NCI-H345 treated with DMSO at 0.1 percent for 48 hours (cell line): ENCODE data around the gene ACCS.

Experiments used
- DNase-seq: peaks from one replicate; lab custom pipeline; 2025; ENCODE audit not compliant: unreplicated experiment; lab: John Stamatoyannopoulos, UW

ACCS gene

DNA sequence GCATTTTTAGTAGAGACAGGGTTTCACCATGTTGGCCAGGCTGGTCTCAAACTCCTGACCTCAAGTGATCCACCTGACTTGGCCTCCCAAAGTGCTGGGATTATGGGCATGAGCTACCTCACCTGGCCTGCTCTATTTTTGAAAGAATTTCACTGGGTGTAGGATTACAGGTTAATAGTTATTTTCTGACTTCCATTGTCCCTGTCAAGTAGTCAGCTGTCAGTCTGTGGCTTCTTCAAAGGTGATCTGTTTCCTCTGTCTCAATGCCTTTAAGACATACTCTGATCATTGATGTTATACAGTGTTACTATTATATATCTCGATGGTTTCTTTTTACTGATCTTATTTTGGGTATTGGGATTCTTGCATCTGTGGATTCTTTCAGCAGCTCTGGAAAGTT is 19.3 kb downstream of the ACCS start:
- DNase-seq, result no peak

DNA sequence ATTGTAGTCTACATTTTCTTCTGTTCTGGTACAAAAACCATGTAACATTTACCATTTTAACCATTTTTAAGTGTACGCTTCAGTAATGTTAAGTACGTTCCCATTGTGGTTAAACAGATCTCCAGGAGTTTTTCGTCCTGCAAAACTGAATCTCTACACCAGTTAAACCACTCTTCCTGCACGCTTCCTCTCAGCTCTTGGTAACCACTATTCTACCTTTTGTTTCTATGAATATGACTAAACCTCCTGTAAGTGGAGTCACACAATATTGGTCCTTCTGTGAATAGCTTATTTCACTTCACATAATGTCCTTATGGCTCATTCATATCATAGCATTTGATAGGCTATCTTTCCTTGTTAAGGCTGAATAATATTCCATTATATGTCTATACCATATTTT is 22.3 kb downstream of the ACCS start:
- no peak for DNase-seq

DNA sequence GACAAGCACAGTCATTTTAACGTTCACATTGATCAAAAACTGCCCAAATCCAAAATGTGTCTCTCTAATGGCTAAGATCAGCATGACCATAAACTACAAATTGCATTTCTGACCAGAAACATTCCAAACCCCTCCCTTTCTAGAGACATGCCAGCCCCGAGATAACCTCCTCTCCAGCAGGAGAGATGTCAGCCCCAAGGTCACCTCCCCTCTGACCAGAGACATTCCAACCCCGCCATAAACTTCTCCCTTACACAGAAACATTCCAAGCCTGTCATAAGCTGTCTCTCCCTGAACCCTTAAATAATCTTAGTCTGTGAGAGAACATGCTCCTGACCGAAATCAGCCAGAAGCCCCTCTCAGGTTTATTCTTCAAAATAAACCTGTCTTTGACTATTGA is 22.8 kb downstream of the ACCS start:
- DNase-seq, result no peak

DNA sequence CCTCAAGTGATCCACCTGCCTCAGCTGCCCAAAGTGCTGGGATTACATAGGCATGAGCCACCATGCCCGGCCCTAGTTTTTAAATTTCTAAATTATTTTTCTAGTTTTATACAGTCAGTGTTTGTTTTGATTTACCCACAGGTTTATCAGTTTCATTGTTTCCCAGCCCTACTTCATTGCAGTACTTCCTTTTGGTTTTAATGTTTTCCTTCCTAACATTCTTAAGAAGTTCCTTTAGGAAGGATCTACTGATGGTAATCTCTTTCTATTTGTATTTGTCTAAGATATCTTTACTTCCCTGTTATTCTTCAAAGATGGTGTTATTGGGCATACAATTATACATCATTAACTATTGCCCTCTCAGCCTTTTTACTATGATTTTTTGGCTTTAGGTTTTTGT is 24.5 kb downstream of the ACCS start:
- no peak for DNase-seq

DNA sequence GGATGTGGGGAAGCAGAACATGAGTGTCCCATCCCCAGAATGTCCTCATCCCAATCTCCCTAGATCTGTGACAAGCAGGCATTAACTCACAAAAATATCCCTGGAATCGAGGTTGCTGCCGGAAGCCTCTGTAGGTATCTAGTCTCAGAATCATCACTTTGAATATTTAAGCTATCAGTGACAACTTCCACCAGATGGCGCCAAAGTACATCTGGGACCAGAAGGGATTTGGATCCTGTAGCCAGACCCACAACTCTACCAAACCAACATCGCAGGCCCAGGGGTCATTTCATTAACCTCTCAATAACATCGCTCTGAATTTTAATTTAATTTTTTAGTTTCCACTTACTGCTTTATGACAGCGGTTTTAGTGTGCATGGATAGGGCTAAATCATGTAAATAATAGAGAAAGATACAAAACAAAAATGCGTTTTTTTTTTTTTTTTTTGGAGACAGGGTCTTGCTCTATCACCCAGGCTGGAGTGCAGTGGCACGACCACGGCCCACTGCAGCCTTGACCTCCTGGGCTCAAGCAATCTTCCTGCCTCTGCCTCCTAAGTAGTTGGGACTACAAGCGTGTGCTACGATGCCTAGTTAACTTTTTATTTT is 28.3 kb downstream of the ACCS start:
- DNase-seq, result peak; percentile 86

DNA sequence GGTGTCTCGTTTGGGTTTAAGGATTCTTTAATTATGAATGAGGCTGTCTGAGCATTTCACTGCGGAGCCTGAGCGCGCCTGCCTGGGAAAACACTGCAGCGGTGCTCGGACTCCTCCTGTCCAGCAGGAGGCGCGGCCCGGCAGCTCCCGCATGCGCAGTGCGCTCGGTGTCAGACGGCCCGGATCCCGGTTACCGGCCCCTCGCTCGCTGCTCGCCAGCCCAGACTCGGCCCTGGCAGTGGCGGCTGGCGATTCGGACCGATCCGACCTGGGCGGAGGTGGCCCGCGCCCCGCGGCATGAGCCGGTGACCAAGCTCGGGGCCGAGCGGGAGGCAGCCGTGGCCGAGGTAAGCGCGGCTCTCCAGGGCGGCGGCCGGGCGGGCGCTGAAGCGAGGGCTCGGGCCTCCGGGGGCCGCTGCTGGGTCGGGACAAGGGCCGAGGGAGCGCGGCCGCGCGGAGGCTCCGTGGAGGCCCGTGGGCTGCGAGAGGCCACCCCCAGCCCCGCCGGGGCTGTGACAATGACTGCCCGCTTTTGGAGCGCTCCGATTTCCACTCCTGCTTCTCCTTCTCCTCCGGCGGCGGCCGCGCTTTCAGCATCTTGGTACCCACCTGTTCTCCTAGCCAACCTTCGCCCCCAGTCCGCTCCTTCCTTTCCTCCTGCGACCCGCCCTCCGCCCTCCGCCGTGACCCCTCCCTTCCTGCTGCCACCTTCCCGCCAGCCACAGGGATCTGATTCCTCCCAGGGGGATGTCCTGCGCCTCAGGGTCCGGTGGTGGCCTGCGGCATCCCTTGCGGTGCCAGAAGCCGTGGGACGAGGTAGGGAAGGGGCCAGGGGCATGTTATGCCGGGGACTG is 29.7 kb downstream of the ACCS start, which contains the start of gene EXT2:
TSS of gene EXT2 (plus strand) at position 173 of the 854 bp plus-strand sequence. CDS start 12,035 bp downstream, outside the sequence.
- peak; percentile 84 for DNase-seq

DNA sequence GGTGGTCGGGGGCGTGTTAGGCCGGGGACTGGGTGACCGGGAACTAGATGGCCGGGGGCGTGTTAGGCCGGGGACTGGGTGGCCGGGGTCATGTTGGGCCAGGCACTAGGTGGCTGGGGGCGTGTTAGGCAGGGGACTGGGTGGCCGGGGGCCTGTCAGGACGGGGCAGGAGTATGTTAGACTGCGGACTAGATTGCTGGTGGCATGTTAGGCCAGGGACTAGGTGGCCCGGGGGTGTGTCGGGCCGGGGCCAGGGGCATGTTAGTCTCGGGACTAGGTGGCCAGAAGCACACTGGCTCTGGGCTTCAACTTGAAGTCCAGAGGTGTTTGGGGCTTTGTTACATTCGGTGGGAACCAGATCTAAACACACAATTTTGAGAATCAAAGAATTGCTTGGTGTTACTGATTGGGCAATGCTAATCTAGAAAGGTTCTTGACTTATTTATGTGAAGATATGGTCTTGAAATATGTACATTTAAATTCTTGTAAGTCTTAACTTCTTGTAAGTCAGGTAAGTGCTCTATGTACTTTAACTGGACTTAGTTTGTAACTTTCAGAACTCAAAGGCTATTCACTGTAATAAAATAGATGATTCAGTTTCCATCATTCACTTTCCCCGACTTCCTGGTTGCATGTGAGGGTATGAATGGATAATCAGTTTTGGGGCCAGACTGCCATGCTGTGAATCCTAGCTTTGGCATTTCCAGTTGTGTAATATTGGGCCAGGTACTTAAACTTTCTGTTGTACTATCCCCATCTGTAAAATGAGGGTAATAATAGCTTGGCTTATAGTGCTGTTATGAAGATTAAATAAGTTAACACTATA is 30.5 kb downstream of the ACCS start:
- DNase-seq, result no peak

DNA sequence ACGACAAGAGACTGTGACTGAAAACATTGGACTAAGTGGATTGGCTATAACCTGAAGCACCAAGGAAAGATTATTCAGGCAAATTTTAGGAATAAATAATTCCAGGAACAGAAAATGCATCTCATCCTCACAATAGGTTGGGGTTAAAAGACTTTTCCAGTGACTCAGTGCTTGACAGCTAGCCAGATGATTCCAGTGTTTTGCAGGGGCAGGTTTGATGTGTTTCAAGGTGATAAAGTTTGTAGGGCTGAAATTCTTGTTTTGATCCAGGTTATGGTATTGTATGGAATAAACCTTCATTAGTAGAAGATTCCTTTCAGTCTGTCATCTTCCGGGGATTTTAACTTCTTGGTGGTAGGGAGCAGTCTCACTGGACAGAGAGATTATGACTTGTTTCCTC is 31.8 kb downstream of the ACCS start:
- no peak for DNase-seq

DNA sequence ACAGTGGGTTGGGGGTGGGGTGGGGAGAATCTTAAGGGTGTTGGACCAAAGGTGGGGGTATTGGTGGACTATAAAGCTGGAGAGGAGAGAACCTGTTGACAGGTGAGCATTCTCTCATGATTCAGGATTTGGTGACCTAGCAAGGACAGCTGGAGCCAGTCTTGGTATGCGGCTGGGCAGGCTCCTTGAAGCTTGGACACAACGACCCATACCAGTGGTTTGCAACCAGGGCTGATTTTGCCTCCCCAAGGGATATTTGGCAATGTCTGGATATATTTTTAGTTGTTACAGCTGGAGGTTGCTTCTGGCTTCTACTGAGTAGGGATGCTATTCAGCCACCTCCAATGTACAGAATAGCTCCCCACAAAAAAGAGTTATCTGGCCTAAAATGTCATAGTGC is 35.0 kb downstream of the ACCS start:
- no peak for DNase-seq

DNA sequence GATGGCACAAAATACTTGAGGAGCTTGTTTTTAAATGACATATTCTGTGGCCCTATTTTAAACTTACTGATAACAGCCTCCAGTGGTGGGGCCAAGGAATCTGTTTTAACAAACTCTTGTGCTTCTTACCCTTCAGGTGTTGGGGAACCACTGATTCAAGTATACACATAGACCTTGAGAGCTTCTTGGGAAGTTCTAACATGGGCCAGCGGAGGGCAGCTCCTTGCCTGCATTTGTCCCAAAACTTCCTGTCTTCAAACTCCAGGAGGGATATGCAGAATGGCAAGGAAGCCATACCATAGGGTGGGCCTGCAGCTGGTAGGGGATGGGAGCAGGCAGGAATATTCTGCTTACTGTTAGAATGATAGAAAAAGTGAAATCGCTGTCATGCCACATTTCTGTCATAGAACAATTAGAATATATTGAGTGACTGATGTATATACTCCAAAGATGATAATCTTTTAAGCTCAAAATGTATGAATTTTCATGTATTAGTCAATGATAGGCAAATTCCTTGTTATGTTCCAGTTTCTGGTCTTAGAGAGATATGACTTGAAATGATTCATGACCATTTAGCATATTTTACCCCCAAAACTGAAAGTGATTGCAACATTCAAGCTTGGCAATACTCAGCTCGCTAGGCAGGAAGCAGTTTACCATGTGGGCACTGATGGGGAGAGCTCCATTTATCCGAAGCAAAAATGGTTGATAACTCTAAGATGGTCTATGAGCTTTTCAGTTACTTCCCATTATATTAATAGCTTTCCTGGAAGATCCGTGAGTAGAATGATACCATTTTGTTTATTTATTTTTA is 38.6 kb downstream of the ACCS start:
- DNase-seq, result no peak

DNA sequence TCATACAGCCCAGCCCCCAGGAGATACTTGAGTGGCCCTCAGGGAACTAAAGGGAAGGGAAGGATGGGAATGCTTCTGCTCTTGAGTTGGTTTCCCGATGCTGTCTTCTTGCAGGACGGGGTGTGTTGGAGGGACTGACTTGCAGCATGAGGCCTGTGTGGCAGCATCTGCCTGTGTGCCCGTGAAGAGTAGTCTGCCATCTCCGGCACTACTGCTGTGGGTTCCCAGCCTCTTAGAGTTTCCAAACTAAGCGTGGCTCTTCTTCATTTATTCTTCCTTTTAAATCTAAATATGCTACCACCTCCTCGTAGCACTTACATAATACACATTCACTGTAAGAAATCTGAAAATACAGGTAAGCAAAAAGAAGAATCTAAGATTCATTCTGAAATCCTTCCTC is 42.2 kb downstream of the ACCS start:
- no peak for DNase-seq

DNA sequence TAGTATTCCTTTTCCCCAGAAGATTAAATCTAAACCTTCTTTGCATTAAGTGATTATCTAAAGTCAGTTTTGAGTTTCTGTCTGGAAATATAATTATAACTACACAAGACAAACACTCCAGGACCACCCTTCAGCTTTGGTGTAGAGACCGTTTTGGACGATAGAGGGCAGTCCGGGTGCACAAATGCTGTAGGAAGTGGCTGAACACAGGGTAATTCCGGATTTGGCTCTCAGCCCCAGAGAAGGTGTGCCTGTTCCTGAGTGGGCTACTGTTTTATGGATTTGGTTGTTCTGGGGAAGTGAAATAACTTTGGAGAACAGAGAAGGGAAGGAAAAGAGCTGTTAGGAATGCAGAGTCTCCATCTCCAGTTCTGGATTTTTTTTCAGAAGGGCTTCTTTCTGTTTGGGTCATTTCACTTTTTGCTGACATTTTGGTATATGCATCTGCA is 44.2 kb downstream of the ACCS start:
- peak; percentile 1 for DNase-seq

DNA sequence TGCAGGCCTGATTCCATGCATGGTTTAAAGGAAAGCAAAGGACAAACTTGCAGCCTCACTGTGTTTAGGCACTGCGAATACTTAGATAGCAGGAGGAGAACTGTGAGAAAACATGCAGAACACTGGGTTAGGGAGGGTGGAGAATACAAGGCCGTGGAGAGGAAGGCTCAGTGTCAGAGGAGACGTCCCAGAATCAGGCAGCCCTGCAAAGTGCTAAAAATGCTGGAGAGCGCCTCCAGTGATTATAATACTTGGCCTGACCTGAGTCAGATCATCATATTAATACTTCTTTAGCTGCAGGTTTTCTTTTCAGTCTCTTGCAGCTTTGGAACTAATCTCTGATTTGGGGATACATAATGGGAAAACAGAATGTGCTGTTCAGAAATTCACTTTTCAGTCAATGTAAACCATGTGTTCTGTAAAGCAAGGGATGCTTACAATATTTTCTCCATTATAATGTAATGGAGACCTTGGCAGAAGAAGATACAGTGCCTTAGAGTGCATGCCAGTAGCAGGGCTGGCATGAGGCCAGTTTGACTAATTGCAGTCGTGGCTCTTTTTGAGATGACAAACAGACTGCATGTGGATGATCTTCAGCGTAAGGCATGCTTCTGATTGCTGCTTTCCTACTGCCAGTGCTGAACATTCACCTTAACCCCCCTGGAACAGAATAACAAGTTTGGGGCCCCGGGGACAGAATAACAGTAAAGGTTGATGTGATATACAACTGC is 46.2 kb downstream of the ACCS start:
- DNase-seq, result peak; percentile 1

DNA sequence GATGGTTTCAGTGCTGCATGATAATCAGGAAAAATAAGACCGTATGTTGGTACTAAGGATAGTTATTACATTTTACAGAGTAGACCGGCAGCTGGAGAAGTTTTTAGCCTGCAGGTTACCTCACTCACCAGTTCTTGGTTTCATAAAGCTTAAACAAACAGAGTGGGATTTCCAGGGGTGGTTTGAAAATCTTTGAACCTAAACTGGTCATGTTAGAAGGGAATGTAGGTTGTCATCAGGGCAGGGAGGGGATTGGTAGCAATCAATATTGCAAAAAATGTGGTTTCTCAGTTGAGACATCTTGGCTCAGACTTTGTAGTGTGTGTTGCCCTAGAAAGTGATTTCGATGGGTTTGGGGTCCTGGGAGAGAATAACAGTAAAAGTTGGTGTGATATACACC is 46.9 kb downstream of the ACCS start:
- no peak for DNase-seq

DNA sequence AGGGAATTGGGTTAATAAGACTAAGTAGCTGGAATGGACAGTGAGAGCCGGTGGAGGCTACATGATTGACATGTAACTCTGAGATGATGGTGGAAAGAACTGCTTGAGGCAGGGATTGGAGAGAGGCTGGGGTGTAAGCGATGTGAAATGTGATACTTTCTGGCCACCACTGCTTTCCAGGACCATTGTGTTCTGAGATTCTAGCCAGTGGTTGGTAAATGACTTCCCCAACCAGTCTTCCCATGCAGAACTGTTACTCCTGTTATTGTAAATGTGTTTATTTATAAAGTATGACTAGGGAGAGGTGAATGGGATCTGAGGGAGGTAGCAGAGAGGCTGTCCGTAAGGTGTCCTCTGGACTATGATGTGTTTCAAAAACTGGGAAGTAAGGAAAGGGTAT is 47.5 kb downstream of the ACCS start:
- no peak for DNase-seq

DNA sequence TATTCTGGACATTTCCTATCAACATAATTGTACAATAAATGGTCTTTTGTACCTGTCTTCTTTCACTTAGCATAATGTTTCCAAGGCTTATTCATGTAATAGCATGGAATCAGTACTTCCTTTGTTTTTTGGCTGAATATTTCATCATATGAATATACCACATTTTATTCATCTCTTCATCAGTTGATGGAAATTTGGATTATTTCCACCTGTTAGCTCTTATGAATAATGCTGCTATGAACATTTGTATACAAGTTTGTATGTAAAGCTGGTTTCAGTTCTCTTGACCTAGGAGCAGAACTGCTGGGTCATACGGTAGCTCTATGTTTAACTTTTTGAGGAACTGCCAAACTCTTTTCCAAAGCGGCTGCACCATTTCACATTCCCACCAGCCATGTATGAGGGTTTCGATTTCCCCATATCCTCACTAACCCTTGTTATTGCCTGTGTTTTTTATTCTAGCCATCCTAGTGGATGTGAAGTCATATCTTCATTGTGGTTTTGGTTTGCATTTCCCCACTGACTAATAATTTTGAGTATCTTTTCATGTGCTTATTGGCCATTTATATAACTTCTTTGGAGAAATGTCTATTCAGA is 50.3 kb downstream of the ACCS start:
- DNase-seq, result no peak

DNA sequence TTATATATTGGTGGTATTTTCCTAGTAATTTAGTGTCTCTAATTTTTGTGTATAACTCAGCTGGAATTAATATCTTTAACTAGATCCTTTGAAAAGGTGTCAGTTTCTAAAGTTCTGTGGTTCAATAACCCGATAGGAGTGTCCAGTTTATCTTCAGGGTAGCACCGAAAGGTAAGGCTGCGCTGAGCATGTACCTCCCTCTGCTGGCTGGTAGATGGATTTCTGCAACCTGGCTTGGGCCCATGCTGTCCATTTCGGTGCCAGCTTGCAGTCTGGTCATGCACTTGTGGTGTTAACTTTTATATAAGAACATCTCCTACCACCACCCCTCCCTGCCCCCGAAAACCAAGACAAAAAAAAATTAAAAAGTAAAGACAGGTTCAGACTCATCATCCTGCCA is 54.1 kb downstream of the ACCS start:
- DNase-seq, result no peak

DNA sequence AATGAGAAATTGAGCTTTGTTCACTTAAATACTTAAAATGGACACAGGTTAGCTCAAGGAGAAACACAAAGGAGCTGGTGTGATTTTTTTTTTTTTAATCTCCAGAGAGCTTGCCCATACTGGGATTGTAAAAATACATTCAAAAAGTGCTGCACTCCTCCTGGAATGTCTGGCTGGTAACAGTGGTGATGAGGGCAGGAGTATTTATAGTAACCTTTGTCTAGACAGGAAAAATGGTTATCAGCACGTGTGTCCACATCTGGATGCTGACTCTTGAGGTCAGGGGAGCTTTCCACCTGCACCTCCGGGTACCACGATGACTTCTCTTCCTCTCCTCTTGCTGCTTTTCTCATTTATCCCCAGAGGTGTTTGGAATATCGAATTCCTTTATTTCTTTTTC is 59.5 kb downstream of the ACCS start:
- no peak for DNase-seq

DNA sequence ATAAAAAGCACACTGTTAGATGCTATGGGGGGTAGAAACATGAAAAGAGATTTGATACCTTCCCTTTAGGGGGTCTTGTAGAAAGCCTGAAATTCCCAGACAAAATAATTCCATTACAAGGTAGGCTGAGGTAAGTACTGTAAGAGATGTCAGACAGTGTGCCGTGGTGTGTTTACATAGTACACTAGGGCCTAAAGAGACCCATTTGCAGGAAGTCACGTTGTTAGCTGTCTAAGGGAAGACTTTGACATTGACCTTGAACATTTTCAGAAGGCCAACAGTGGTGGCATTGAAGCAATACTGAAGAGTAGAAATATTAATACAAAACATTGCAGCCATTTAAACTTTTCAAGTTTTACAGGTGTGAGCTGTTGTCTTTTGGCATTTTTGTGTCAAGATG is 60.2 kb downstream of the ACCS start:
- no peak for DNase-seq

DNA sequence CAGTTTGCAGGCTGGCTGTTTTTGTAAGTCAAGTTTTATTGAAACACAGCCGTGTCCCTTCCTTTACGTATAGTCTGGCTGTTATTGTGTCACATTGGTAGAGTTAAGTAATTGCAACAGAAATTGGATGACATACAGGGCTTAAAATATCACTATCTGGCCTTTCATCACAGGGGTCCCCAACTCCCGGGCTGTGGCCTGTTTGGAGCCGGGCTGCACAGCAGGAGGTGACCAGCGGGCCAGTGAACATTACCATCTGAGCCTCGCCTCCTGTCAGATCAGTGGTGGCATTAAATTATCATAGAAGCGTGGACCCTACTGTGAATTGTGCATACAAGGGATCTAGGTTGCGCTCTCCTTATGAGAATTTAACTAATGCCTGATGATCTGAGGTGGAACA is 61.1 kb downstream of the ACCS start:
- DNase-seq, result no peak
